Vagina (tissue), 2 donors: Measurements from ENCODE around the gene ANKS1B. TPM values are rescaled to one million over a fixed set of nuclear protein-coding genes. Genes with fewer than 3 reads are reported as not detected.
"Not testable (repeated sequence)": the region's sequence is repeated elsewhere in the genome, so short reads cannot be mapped to it uniquely, and the experiment has no call there.

ENCODE experiments used
- DNase-seq, 2 donors: peaks; one replicate each; pipeline ENCODE4 v3.0.0-alpha.2; 2017; ENCODE audit errors: extremely low spot score in 2 of 2
- H3K27ac ChIP-seq: fragments of 200-600 bp; sonication (generic); one replicate; pipeline ENCODE4 v1.5.1; 2019
- H3K27me3 ChIP-seq: fragments of 200-600 bp; sonication (generic); one replicate; pipeline ENCODE4 v1.5.1; 2019
- H3K36me3 ChIP-seq, 2 donors: fragments of 200-600 bp; sonication (generic); one replicate each; pipeline ENCODE4 v1.5.1; 2017 to 2019
- H3K4me1 ChIP-seq: fragments of 200-600 bp; sonication (generic); one replicate; pipeline ENCODE4 v1.5.1; 2019
- H3K4me3 ChIP-seq, 2 donors: fragments of 200-600 bp; sonication (generic); 1 replicate in 1 of 2; 2 replicates in 1 of 2; pipeline ENCODE4 v1.5.1; 2016 to 2019
- H3K9me3 ChIP-seq: fragments of 200-600 bp; sonication (generic); one replicate; pipeline ENCODE4 v1.5.1; 2019
- CTCF ChIP-seq, 3 experiments: fragments of 450-650 bp in 2 of 3; fragments of 200-600 bp in 1 of 3; sonication (generic) in 1 of 3; IDR thresholded peaks; one replicate each; pipeline ENCODE4 v1.5.1; 2017 to 2019; ENCODE audit warnings: antibody characterized with exemption in 3 of 3, mild to moderate bottlenecking in 2 of 3, moderate library complexity in 2 of 3
- POLR2A ChIP-seq, 2 donors: fragments of 450-650 bp; IDR thresholded peaks; one replicate each; pipeline ENCODE4 v1.6.1; 2017; ENCODE audit warnings: antibody characterized with exemption in 2 of 2, mild to moderate bottlenecking in 2 of 2, moderate library complexity in 2 of 2
- POLR2AphosphoS5 ChIP-seq, 2 donors: sonication (generic); formaldehyde crosslinking; IDR thresholded peaks; one replicate each; pipeline ENCODE4 v1.9.0; 2017; ENCODE audit warnings: antibody characterized with exemption in 2 of 2, mild to moderate bottlenecking in 2 of 2, low read depth in 1 of 2; ENCODE audit not compliant: insufficient read depth in 1 of 2
- intact Hi-C: fragments of 100-400 bp; cut with DNase I; formaldehyde crosslinking; loops from one replicate; pipeline ENCODE4 v1.15.1; 2023
- total RNA-seq: library from RNA; depleted of rRNA; stranded (reverse); fragments of >200 nt; gene quantifications from one replicate; pipeline ENCODE4 v1.2.3, GENCODE V29; 2016

ANKS1B gene
- total RNA-seq, 1 donor from 2014 or later = 11.5 TPM

GRCh38 chr12:99343960-99344359, 640.8 kb downstream of the ANKS1B start:
- no peak for DNase-seq
- Histone ChIP-seq H3K4me1 (no peaks in the 10 kb centered on the region), H3K9me3 (no peaks in the 10 kb centered on the region), H3K36me3 (no peaks in the 10 kb centered on the region), H3K27me3 (no peaks in the 10 kb centered on the region), H3K27ac (no peak overlapping the region), H3K4me3 (no peak overlapping the region)
- TF ChIP-seq POLR2A (IDR thresholded peaks at IDR 0.05) (no peak), CTCF (IDR thresholded peaks at IDR 0.05) (no peak), POLR2AphosphoS5 (IDR thresholded peaks at IDR 0.05; ENCODE audit: insufficient read depth in 1 of 2, low read depth in 1 of 2) (no peak)
- intact Hi-C loops = no loop called here

- no peak for DNase-seq
- H3K4me1 ChIP-seq = no peaks in the 10 kb centered on the region
- no peaks in the 10 kb centered on the region for H3K36me3 ChIP-seq
- H3K9me3 ChIP-seq = no peaks in the 10 kb centered on the region
- intact Hi-C loops = no loop called here
- TF ChIP-seq CTCF (IDR thresholded peaks at IDR 0.05) = no peak
- no peak for TF ChIP-seq POLR2AphosphoS5 (IDR thresholded peaks at IDR 0.05; ENCODE audit: insufficient read depth in 1 of 2, low read depth in 1 of 2)
- TF ChIP-seq POLR2A (IDR thresholded peaks at IDR 0.05) = no peak
- H3K27me3 ChIP-seq = no peaks in the 10 kb centered on the region
- no peak overlapping the region for H3K27ac ChIP-seq
- H3K4me3 ChIP-seq = no peak overlapping the region
Observed at GRCh38 chr12:99339663-99340062, 645.1 kb downstream of the ANKS1B start.

- Histone ChIP-seq H3K27me3 (no peaks in the 10 kb centered on the region), H3K36me3 (no peaks in the 10 kb centered on the region)
- no peak for TF ChIP-seq POLR2A (IDR thresholded peaks at IDR 0.05)
- no peak for TF ChIP-seq POLR2AphosphoS5 (IDR thresholded peaks at IDR 0.05; ENCODE audit: insufficient read depth in 1 of 2, low read depth in 1 of 2)
- no peak for TF ChIP-seq CTCF (IDR thresholded peaks at IDR 0.05)
Observed at GRCh38 chr12:99334285-99335056, 650.3 kb downstream of the ANKS1B start.

GRCh38 chr12:99332936-99333591, 651.7 kb downstream of the ANKS1B start:
- DNase-seq = no peak
- no peak overlapping the region for H3K27ac ChIP-seq
- H3K4me3 ChIP-seq = no peak overlapping the region
- H3K4me1 ChIP-seq = no peaks in the 10 kb centered on the region
- no peaks in the 10 kb centered on the region for H3K27me3 ChIP-seq
- no peaks in the 10 kb centered on the region for H3K9me3 ChIP-seq
- H3K36me3 ChIP-seq = no peaks in the 10 kb centered on the region
- intact Hi-C loops = no loop called here
- TF ChIP-seq CTCF (IDR thresholded peaks at IDR 0.05) (no peak), POLR2AphosphoS5 (IDR thresholded peaks at IDR 0.05; ENCODE audit: insufficient read depth in 1 of 2, low read depth in 1 of 2) (no peak), POLR2A (IDR thresholded peaks at IDR 0.05) (no peak)

More at GRCh38 chr12:99334285-99335056, 650.3 kb downstream of the ANKS1B start:
- no peaks in the 10 kb centered on the region for H3K4me1 ChIP-seq
- DNase-seq = no peak
- intact Hi-C loops = no loop called here
- no peaks in the 10 kb centered on the region for H3K9me3 ChIP-seq
- H3K4me3 ChIP-seq = no peak overlapping the region
- H3K27ac ChIP-seq = no peak overlapping the region

GRCh38 chr12:99330216-99330615, 654.5 kb downstream of the ANKS1B start:
- no peaks in the 10 kb centered on the region for H3K4me1 ChIP-seq
- no peaks in the 10 kb centered on the region for H3K27me3 ChIP-seq
- no peak overlapping the region for H3K27ac ChIP-seq
- no peak overlapping the region for H3K4me3 ChIP-seq
- TF ChIP-seq POLR2AphosphoS5 (IDR thresholded peaks at IDR 0.05; ENCODE audit: insufficient read depth in 1 of 2, low read depth in 1 of 2) (no peak), CTCF (IDR thresholded peaks at IDR 0.05) (no peak), POLR2A (IDR thresholded peaks at IDR 0.05) (no peak)
- H3K9me3 ChIP-seq = no peaks in the 10 kb centered on the region
- H3K36me3 ChIP-seq = no peaks in the 10 kb centered on the region
- DNase-seq = no peak
- intact Hi-C loops = no loop called here

- H3K4me3 ChIP-seq, H3K27ac ChIP-seq, H3K4me1 ChIP-seq, H3K27me3 ChIP-seq, intact Hi-C loops, H3K36me3 ChIP-seq, H3K9me3 ChIP-seq, DNase-seq: not testable (repeated sequence)
Observed at GRCh38 chr12:99321210-99321609, 663.5 kb downstream of the ANKS1B start.
